HepG2 (cell line): Measurements from ENCODE around the gene SIGLEC9. TPM values are rescaled to one million over a fixed set of nuclear protein-coding genes. Genes with fewer than 3 reads are reported as not detected.

Experiments
- CEBPG ChIP-seq: IDR thresholded peaks from 2 replicates; pipeline ENCODE4 v1.6.1; 2016
- CHD2 ChIP-seq: IDR thresholded peaks from 2 replicates; pipeline ENCODE4 v1.6.1; 2011; ENCODE audit warnings: low read depth, low read length, improper control_type of control experiment
- CTCF ChIP-seq: sonication (generic); formaldehyde crosslinking; IDR thresholded peaks from 2 replicates; pipeline ENCODE4 v1.5.0; 2020; ENCODE audit warnings: mild to moderate bottlenecking, missing genetic modification reagents, moderate library complexity
- ETV5 ChIP-seq: IDR thresholded peaks from 2 replicates; pipeline ENCODE4 v1.6.1; 2018; ENCODE audit warnings: missing biosample characterization, missing genetic modification reagents, inconsistent platforms, borderline replicate concordance
- HNF1A ChIP-seq, 2 experiments: sonication (generic) in 1 of 2; formaldehyde crosslinking in 1 of 2; IDR thresholded peaks; 2 replicates each; pipeline versions ENCODE4 v1.4.0 to v1.6.1; 2016 to 2020; ENCODE audit warnings: borderline replicate concordance in 1 of 2, low read depth in 1 of 2, mild to moderate bottlenecking in 1 of 2, missing genetic modification reagents in 1 of 2
- KDM2A ChIP-seq: sonication (generic); formaldehyde crosslinking; IDR thresholded peaks from 2 replicates; pipeline ENCODE4 v1.4.0; 2020; ENCODE audit warnings: low read depth, missing genetic modification reagents, borderline replicate concordance
- MIER3 ChIP-seq: IDR thresholded peaks from 2 replicates; pipeline ENCODE4 v1.6.1; 2016; ENCODE audit warnings: missing compliant biosample characterization, borderline replicate concordance
- POGZ ChIP-seq: sonication (generic); formaldehyde crosslinking; IDR thresholded peaks from 2 replicates; pipeline ENCODE4 v1.4.0; 2020; ENCODE audit warnings: mild to moderate bottlenecking, missing genetic modification reagents
- RXRB ChIP-seq: IDR thresholded peaks from 2 replicates; pipeline ENCODE4 v1.6.1; 2016; ENCODE audit warnings: borderline replicate concordance, missing genetic modification reagents, missing compliant biosample characterization
- SUZ12 ChIP-seq: fragments of 150-350 bp; IDR thresholded peaks from 2 replicates; pipeline ENCODE4 v1.6.1; 2014; ENCODE audit warnings: low read depth, low read length
- TAF1 ChIP-seq: sonication (generic); formaldehyde crosslinking; IDR thresholded peaks from 2 replicates; pipeline ENCODE4 v1.4.0; 2020; ENCODE audit warnings: missing genetic modification reagents
- TFAP4 ChIP-seq: sonication (generic); IDR thresholded peaks from 2 replicates; pipeline ENCODE4 v1.6.1; 2016; ENCODE audit warnings: low read depth, borderline replicate concordance
- TOPORS ChIP-seq: sonication (generic); formaldehyde crosslinking; IDR thresholded peaks from 2 replicates; pipeline ENCODE4 v1.8.0; 2023; ENCODE audit warnings: mild to moderate bottlenecking, missing genetic modification reagents
- YY1 ChIP-seq: IDR thresholded peaks from 2 replicates; pipeline ENCODE4 v1.6.1; 2011; ENCODE audit warnings: low read length, low read depth, moderate library complexity, mild to moderate bottlenecking; ENCODE audit not compliant: insufficient read depth, insufficient replicate concordance
- ZBTB21 ChIP-seq: sonication (generic); formaldehyde crosslinking; IDR thresholded peaks from 2 replicates; pipeline ENCODE4 v1.4.0; 2020; ENCODE audit warnings: missing genetic modification reagents
- ZNF224 ChIP-seq: sonication (generic); formaldehyde crosslinking; IDR thresholded peaks from 2 replicates; pipeline ENCODE4 v1.5.0; 2020; ENCODE audit warnings: mild to moderate bottlenecking, missing genetic modification reagents
- ZNF446 ChIP-seq: sonication (generic); formaldehyde crosslinking; IDR thresholded peaks from 2 replicates; pipeline ENCODE4 v1.5.0; 2020; ENCODE audit warnings: mild to moderate bottlenecking, missing genetic modification reagents
- ZNF788 ChIP-seq: sonication (generic); formaldehyde crosslinking; IDR thresholded peaks from 2 replicates; pipeline ENCODE4 v1.5.0; 2020; ENCODE audit warnings: mild to moderate bottlenecking, missing genetic modification reagents, borderline replicate concordance
- polyA plus RNA-seq, 8 experiments: library from polyadenylated mRNA; depleted of rRNA in 3 of 8; stranded (reverse) in 7 of 8; unstranded in 1 of 8; fragments of >200 nt; fragmentation: Illumina TruSeq in 4 of 8; extraction: Trizol in 4 of 8; gene quantifications; 2 replicates each; pipeline versions ENCODE4 v1.2.1 to v1.2.3, GENCODE V29; 2011 to 2016; ENCODE audit warnings: low read depth in 4 of 8, missing spikeins in 1 of 8, mixed read lengths in 1 of 8; ENCODE audit not compliant: insufficient read depth in 1 of 8
- total RNA-seq, 5 experiments: library from RNA; depleted of rRNA; stranded (reverse); fragments of >200 nt; fragmentation: Illumina TruSeq; extraction: Trizol; gene quantifications; 2 replicates each; pipeline ENCODE4 v1.2.3, GENCODE V29; 2016; ENCODE audit warnings: low read depth in 1 of 5

The SIGLEC9 gene
- total and polyA plus RNA-seq, 2 of the 13 experiments (the other 11 are each of a cell fraction or from before 2014, with no cell fraction given): not detected

GRCh38 chr19:51108066-51108804 is 16.5 kb upstream of the SIGLEC9 start, which contains the start of gene CTU1 (continued):
- no peak for TF ChIP-seq HNF1A (IDR thresholded peaks at IDR 0.05; ENCODE audit: low read depth)
- TF ChIP-seq HNF1A (CRISPR knock-in tag; IDR thresholded peaks at IDR 0.05; ENCODE audit: borderline replicate concordance): no peak
- TF ChIP-seq TAF1 (CRISPR knock-in tag): peak; percentile 53; the same call in 1 of the 2 replicates
- no peak for TF ChIP-seq ZBTB21 (CRISPR knock-in tag)
- peak; percentile 90 for TF ChIP-seq ETV5
- peak; percentile 70; the same call in 1 of the 2 replicates for TF ChIP-seq ZNF788 (CRISPR knock-in tag)
- TF ChIP-seq ZNF446 (CRISPR knock-in tag): 0 out of 2 replicates have a peak, but pooled peaks have one; percentile 57
- TF ChIP-seq MIER3 (CRISPR knock-in tag): peak; percentile 84
- peak; percentile 56; the same call in 1 of the 2 replicates for TF ChIP-seq TOPORS (CRISPR knock-in tag)
- peak; percentile 55 for TF ChIP-seq KDM2A (CRISPR knock-in tag)
- no peak for TF ChIP-seq TFAP4
- peak; percentile 73 for TF ChIP-seq YY1
- no peak for TF ChIP-seq CTCF (CRISPR knock-in tag)
- TF ChIP-seq CEBPG (CRISPR knock-in tag): peak; percentile 26; the same call in 1 of the 2 replicates
- TF ChIP-seq CHD2: peak; percentile 41; the same call in 1 of the 2 replicates
- peak; percentile 92 for TF ChIP-seq SUZ12
- peak; percentile 57; the same call in 1 of the 2 replicates for TF ChIP-seq POGZ (CRISPR knock-in tag)
- peak; percentile 30; the same call in 1 of the 2 replicates for TF ChIP-seq RXRB
- TF ChIP-seq ZNF224 (CRISPR knock-in tag): peak; percentile 88; the same call in 1 of the 2 replicates
